Stimulated activated naive B cell treated with anti-CD40 and anti-IgM and Interleukin-4, amounts not matched to agents 10 μg/mL and 1 μg/mL and 100 μg/mL, for 72 hours (primary cell): Measurements from ENCODE around the gene LHFPL4.
"Not testable (repeated sequence)": the region's sequence is repeated elsewhere in the genome, so short reads cannot be mapped to it uniquely, and the experiment has no call there.

ENCODE experiments used
- ATAC-seq, 2 donors: fragments of 150-1000 bp; cut with Tn5 transposase; replicated peaks; 2 replicates each; pipeline ENCODE4 v1.10.0; 2021; ENCODE audit warnings: moderate library complexity in 1 of 2
- DNase-seq: peaks from one replicate; pipeline ENCODE4 v3.0.0; 2021
- H3K27ac Mint-ChIP-seq: one replicate; pipeline ENCODE4 v1.8.0; 2022; ENCODE audit warnings: mild to moderate bottlenecking, mixed read lengths
- H3K27me3 Mint-ChIP-seq, 2 donors: one replicate each; pipeline ENCODE4 v1.8.0; 2022; ENCODE audit warnings: mixed read lengths in 2 of 2
- H3K36me3 Mint-ChIP-seq, 2 donors: one replicate each; pipeline ENCODE4 v1.8.0; 2022; ENCODE audit warnings: mixed read lengths in 2 of 2, mild to moderate bottlenecking in 1 of 2
- H3K4me1 Mint-ChIP-seq, 2 donors: one replicate each; pipeline ENCODE4 v1.8.0; 2022; ENCODE audit warnings: mixed read lengths in 2 of 2, mild to moderate bottlenecking in 1 of 2
- H3K4me3 Mint-ChIP-seq, 2 donors: one replicate each; pipeline ENCODE4 v1.8.0; 2022; ENCODE audit warnings: mild to moderate bottlenecking in 2 of 2, mixed read lengths in 2 of 2, moderate library complexity in 1 of 2
- H3K9me3 Mint-ChIP-seq, 2 donors: one replicate each; pipeline ENCODE4 v1.8.0; 2022; ENCODE audit warnings: mixed read lengths in 2 of 2, mild to moderate bottlenecking in 1 of 2

LHFPL4 gene

GRCh38 chr3:9553021-9553947 lies at the start of gene LHFPL4:
TSS of gene LHFPL4 (minus strand) at chr3:9553822. CDS start at chr3:9552679, 1,143 bp downstream.
- DNase-seq: no peak
- peaks cover 5% of the 10 kb centered on the region in 2 donors for H3K36me3 Mint-ChIP-seq
- peaks cover 3 to 6% of the 10 kb centered on the region in 2 donors for H3K9me3 Mint-ChIP-seq
- no peak within 1 kb of the TSS for H3K27ac Mint-ChIP-seq
- peaks cover 57 to 73% of the 10 kb centered on the region in 2 donors for H3K27me3 Mint-ChIP-seq
- peak within 1 kb of the TSS; percentile 26 to 63 for H3K4me3 Mint-ChIP-seq
- peaks cover 11 to 13% of the 10 kb centered on the region in 2 donors for H3K4me1 Mint-ChIP-seq
- ATAC-seq: no peak

GRCh38 chr3:9602620-9603019 lies 49.0 kb upstream of the LHFPL4 start:
- Mint-ChIP-seq H3K4me1 (peaks cover 0 to 2% of the 10 kb centered on the region in 2 donors), H3K27me3 (peaks cover 37 to 65% of the 10 kb centered on the region in 2 donors), H3K4me3 (no peak overlapping the region), H3K27ac (no peak overlapping the region), H3K36me3 (peaks cover 0 to 5% of the 10 kb centered on the region in 2 donors), H3K9me3 (peaks cover 4 to 8% of the 10 kb centered on the region in 2 donors)
- DNase-seq (no peak), ATAC-seq (no peak)

- H3K36me3 Mint-ChIP-seq, DNase-seq, H3K9me3 Mint-ChIP-seq, H3K4me1 Mint-ChIP-seq, ATAC-seq: not testable (repeated sequence)
- peaks cover 35 to 65% of the 10 kb centered on the region in 2 donors for H3K27me3 Mint-ChIP-seq
- peak overlapping the region in 1 of 2 donors; percentile 43 for H3K4me3 Mint-ChIP-seq
- H3K27ac Mint-ChIP-seq: peak overlapping the region; percentile 71
These were observed 47.5 kb upstream of the LHFPL4 start for GRCh38 chr3:9601006-9601581.

- peak; percentile 54 for ATAC-seq
- DNase-seq: no peak
- Mint-ChIP-seq H3K4me1 (peaks cover 0 to 2% of the 10 kb centered on the region in 2 donors), H3K9me3 (peaks cover 0 to 7% of the 10 kb centered on the region in 2 donors), H3K27me3 (peaks cover 33 to 66% of the 10 kb centered on the region in 2 donors), H3K4me3 (peak overlapping the region in 1 of 2 donors; percentile 43), H3K27ac (no peak overlapping the region), H3K36me3 (peaks cover 0 to 4% of the 10 kb centered on the region in 2 donors)
These were observed 47.0 kb upstream of the LHFPL4 start for GRCh38 chr3:9600597-9600996.

GRCh38 chr3:9598783-9599387 lies 45.3 kb upstream of the LHFPL4 start:
- Mint-ChIP-seq H3K27me3 (peaks cover 28 to 61% of the 10 kb centered on the region in 2 donors), H3K27ac (no peak overlapping the region), H3K4me3 (no peak overlapping the region), H3K36me3 (no peaks in the 10 kb centered on the region), H3K9me3 (no peaks in the 10 kb centered on the region), H3K4me1 (peaks cover 0 to 2% of the 10 kb centered on the region in 2 donors)
- ATAC-seq (no peak), DNase-seq (no peak)

GRCh38 chr3:9595877-9596276 lies 42.3 kb upstream of the LHFPL4 start:
- no peaks in the 10 kb centered on the region for H3K4me1 Mint-ChIP-seq
- no peaks in the 10 kb centered on the region for H3K9me3 Mint-ChIP-seq
- no peak overlapping the region for H3K27ac Mint-ChIP-seq
- H3K4me3 Mint-ChIP-seq: no peak overlapping the region
- peaks cover 14 to 42% of the 10 kb centered on the region in 2 donors for H3K27me3 Mint-ChIP-seq
- DNase-seq (no peak), ATAC-seq (no peak)
- no peaks in the 10 kb centered on the region for H3K36me3 Mint-ChIP-seq

GRCh38 chr3:9591781-9592180 lies 38.2 kb upstream of the LHFPL4 start:
- peaks cover 10 to 29% of the 10 kb centered on the region in 2 donors for H3K27me3 Mint-ChIP-seq
- H3K36me3 Mint-ChIP-seq, DNase-seq, H3K4me1 Mint-ChIP-seq, H3K4me3 Mint-ChIP-seq, H3K27ac Mint-ChIP-seq, H3K9me3 Mint-ChIP-seq, ATAC-seq: not testable (repeated sequence)

- no peak overlapping the region for H3K4me3 Mint-ChIP-seq
- ATAC-seq (no peak), DNase-seq (no peak)
- no peaks in the 10 kb centered on the region for H3K9me3 Mint-ChIP-seq
- no peaks in the 10 kb centered on the region for H3K36me3 Mint-ChIP-seq
- peaks cover 10 to 26% of the 10 kb centered on the region in 2 donors for H3K27me3 Mint-ChIP-seq
- H3K27ac Mint-ChIP-seq: no peak overlapping the region
- no peaks in the 10 kb centered on the region for H3K4me1 Mint-ChIP-seq
These were observed 36.7 kb upstream of the LHFPL4 start for GRCh38 chr3:9590282-9590791.

GRCh38 chr3:9583792-9584191 lies 30.2 kb upstream of the LHFPL4 start:
- peaks cover 0 to 4% of the 10 kb centered on the region in 2 donors for H3K36me3 Mint-ChIP-seq
- H3K27ac Mint-ChIP-seq: no peak overlapping the region
- no peak for DNase-seq
- no peak overlapping the region for H3K4me3 Mint-ChIP-seq
- peaks cover 5% of the 10 kb centered on the region in 2 donors for H3K9me3 Mint-ChIP-seq
- no peaks in the 10 kb centered on the region for H3K4me1 Mint-ChIP-seq
- H3K27me3 Mint-ChIP-seq: peaks cover 0 to 11% of the 10 kb centered on the region in 2 donors
- no peak for ATAC-seq

- Mint-ChIP-seq H3K4me1 (no peaks in the 10 kb centered on the region), H3K27ac (no peak overlapping the region), H3K36me3 (peaks cover 0 to 4% of the 10 kb centered on the region in 2 donors), H3K4me3 (no peak overlapping the region), H3K27me3 (peaks cover 0 to 11% of the 10 kb centered on the region in 2 donors), H3K9me3 (peaks cover 5% of the 10 kb centered on the region in 2 donors)
- ATAC-seq (no peak), DNase-seq (no peak)
These were observed 29.7 kb upstream of the LHFPL4 start for GRCh38 chr3:9583371-9583770.

- ATAC-seq (no peak), DNase-seq (no peak)
- peaks cover 0 to 11% of the 10 kb centered on the region in 2 donors for H3K27me3 Mint-ChIP-seq
- H3K4me1 Mint-ChIP-seq: no peaks in the 10 kb centered on the region
- peaks cover 0 to 4% of the 10 kb centered on the region in 2 donors for H3K36me3 Mint-ChIP-seq
- no peak overlapping the region for H3K4me3 Mint-ChIP-seq
- no peak overlapping the region for H3K27ac Mint-ChIP-seq
- H3K9me3 Mint-ChIP-seq: peaks cover 5% of the 10 kb centered on the region in 2 donors
These were observed 28.7 kb upstream of the LHFPL4 start for GRCh38 chr3:9582332-9582731.

- Mint-ChIP-seq H3K27ac (no peak overlapping the region), H3K4me3 (no peak overlapping the region), H3K9me3 (peaks cover 5% of the 10 kb centered on the region in 2 donors), H3K27me3 (peaks cover 0 to 5% of the 10 kb centered on the region in 2 donors), H3K36me3 (peaks cover 0 to 4% of the 10 kb centered on the region in 2 donors), H3K4me1 (no peaks in the 10 kb centered on the region)
- DNase-seq (no peak), ATAC-seq (no peak)
These were observed 28.1 kb upstream of the LHFPL4 start for GRCh38 chr3:9581742-9582141.

GRCh38 chr3:9569054-9569453 lies 15.4 kb upstream of the LHFPL4 start:
- ATAC-seq: no peak
- peaks cover 14 to 27% of the 10 kb centered on the region in 2 donors for H3K27me3 Mint-ChIP-seq
- no peak overlapping the region for H3K27ac Mint-ChIP-seq
- H3K9me3 Mint-ChIP-seq: peaks cover 10 to 12% of the 10 kb centered on the region in 2 donors
- DNase-seq: no peak
- H3K4me3 Mint-ChIP-seq: no peak overlapping the region
- H3K36me3 Mint-ChIP-seq: peaks cover 2 to 9% of the 10 kb centered on the region in 2 donors
- no peaks in the 10 kb centered on the region for H3K4me1 Mint-ChIP-seq

- no peak for ATAC-seq
- H3K27ac Mint-ChIP-seq: no peak overlapping the region
- H3K4me3 Mint-ChIP-seq: no peak overlapping the region
- no peak for DNase-seq
- peaks cover 11 to 16% of the 10 kb centered on the region in 2 donors for H3K27me3 Mint-ChIP-seq
- H3K9me3 Mint-ChIP-seq: peaks cover 8 to 12% of the 10 kb centered on the region in 2 donors
- H3K36me3 Mint-ChIP-seq: peaks cover 2 to 9% of the 10 kb centered on the region in 2 donors
- H3K4me1 Mint-ChIP-seq: no peaks in the 10 kb centered on the region
These were observed 11.7 kb upstream of the LHFPL4 start for GRCh38 chr3:9565316-9565715.
